CD4-positive, alpha-beta T cell treated with Interleukin-6 at 100 ng/mL for 8 hours (primary cell): ENCODE data around the gene NTN4.
"Not testable (repeated sequence)": the region's sequence is repeated elsewhere in the genome, so short reads cannot be mapped to it uniquely, and the experiment has no call there.

ENCODE experiments used
- DNase-seq: peaks from one replicate; pipeline ENCODE4 v3.0.0-alpha.2; 2020; ENCODE audit warnings: mixed read lengths, low spot score

NTN4 gene

DNA sequence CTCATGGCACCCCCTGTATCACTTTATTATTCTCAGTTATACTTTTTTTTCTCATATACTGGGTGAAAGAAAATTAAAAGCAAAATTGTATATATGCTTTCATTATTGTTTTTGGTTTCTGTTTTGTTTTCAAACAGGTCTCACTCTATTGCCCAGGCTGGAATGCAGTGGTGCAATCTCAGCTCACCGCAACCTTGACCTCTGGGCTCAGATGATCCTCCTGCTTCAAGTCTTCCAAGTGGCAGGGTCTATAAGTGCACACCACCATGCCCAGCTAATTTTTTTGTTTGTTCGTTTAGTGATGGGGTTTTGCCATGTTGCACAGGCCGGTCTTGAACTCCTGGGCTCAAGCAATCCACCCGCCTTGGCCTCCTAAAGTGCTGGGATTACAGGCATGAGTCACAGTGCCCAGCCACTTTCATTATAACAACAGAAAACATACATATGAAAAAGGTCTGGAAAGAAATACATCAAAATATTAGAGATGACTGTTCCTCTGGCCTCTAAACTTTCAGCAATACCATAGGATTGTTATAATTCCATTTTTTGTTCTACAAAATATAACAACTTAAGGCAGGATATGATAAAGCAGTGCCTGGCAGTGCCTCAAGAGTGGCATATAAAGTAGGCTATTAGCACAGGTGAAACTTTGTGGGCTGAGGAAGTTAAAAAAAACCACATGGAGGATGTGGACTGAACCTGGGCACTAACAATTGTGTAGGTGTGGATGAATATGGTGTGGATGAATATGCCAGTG is 5.8 kb upstream of the NTN4 start:
- DNase-seq: no peak

DNA sequence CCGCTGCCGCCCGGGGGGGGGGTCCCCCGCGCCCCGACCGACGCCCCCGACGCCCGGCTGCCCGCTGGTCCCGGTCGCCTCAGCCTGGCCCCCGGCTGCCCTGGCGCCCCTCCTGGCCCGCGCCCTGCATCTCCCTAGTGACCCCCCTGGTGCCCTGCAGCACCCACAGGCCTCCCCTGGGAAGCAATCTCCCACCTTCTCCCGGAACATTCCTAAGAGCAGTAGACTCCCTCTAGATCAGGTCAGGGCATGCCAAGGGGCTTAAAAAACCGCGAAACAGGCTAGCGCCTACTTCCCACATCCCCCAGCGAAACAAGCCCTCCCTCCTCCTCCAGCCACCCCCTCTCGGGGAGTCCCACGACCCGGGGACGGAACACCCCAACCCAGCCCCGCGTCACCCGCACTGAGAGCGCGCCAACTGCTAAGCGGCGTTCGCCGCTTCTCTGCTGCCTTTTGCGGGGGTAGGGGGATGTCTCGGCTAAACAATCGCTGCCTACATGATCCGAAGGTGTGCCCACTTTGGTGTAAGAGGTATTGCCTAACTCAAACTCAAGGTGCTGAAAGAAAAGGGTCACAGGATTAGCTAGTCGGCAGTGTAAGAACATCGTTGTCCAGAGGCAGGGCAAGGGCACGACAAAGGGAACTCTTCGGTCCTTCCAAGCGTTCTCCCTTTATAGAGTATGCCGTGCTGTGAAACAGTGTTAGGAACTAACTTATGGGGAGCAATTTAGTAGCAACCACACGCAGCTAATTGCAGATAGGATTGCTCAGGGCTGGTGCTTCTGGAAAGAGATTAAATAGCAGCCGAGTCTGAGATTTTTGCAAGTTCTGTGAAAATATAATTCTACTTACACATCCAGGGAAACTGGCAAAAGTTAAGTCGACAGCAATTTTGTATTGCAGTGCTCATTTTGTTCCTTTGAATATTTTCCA is 619 bp upstream of the NTN4 start:
- no peak for DNase-seq

DNA sequence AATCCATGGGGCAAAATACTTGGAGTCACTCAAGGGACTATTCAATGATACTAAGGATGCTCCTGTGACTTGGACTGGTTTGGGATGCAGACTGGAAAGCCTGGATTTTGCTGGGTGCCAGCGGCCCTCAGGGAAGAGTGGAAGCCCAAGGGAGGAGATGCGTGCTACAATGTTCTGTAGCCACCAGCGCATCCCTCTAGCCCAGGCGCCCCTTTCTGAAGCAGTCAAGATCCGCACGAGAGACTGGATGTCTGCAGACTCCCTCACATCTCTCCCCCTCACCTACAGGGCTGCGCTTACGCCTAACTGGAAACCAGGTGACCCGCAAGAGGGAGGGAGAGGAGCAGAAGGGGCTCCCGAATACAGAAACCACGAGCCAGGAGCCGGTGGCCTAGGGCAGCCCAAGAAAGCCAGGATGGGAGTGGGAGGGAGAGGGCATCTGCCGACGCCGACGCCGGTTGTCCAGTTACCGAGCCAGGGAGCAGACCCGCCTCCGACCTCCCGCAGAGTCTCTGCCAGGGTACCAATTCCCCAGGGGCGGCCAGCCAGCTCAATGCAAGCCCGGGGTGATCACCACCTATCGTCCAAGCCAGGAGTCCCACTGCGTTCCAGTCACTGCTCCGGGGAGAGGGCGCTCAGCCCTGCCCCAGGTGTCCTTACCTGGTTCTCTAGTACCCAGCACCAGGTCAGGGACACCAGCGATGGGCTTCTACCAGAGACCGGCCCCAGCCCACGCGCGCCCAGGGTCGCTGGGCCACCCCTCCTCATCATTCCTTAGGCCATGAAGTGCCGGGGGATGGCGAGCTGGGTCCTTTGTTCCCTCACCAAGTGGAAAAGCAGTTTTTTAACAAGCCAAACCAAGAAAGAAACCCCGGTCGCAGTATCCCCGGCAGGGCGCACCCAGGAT is 1.2 kb downstream of the NTN4 start:
- no peak for DNase-seq

DNA sequence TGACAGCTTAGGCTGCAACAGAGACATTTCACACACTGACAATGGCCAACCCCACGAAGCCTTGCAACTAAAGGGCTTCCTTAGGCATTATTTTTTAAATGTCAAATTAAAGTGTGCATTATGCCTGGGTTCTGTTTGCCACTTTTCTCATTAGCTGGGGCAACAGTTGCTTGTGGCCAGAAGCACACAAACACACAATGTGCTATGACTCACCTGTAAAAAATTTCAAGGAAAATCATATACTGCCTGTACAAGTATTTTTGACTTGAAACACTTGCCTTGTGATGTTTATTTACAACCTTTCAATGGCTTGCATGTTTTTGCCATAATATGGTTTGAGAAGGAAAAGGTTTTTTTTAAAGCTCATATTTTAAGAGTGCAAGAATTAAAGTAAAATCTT is 1.9 kb downstream of the NTN4 start:
- no peak for DNase-seq

DNA sequence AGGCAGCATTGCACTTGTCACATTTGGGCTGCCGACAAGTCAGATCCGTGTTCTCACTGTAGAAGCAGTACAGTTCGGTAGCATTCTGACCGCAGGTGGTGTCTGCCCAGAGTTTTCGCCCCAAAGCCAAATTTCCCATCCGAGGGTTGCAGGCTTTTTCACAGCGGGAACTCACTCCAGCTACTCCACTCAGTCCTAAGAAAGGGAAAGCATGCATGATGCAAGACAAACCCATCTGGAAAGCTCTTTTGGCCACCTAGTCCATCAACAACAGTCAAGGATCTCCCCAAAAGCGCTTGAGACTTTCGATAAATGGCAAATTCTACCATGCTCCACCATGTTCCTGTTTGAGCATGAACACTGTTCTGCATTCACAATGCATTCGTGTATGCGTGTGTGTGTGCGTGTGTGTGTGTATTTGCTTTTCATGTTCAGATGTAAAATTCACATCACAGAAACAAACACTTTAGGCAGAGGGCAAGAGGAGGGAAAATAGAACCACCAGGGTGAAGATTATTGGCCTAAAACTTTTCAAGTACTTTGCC is 3.2 kb downstream of the NTN4 start:
- no peak for DNase-seq

DNA sequence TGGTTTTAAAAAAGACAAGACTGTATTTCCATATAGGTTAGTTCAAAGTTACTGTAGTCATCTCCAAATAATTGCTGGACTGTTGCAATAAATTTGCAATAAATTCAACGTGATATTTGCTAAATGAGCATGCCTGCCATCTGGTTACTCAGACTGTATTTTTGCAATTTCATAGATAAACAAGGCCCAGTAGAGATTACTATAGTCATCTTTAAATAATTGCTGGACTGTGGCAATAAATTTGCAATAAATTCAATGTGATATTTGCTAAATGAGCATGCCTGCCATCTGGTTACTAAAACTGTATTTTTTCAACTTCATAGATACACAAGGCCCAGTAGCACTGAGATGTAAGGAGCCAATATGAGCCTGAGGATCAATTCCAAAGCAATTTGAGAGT is 5.6 kb downstream of the NTN4 start:
- no peak for DNase-seq

DNA sequence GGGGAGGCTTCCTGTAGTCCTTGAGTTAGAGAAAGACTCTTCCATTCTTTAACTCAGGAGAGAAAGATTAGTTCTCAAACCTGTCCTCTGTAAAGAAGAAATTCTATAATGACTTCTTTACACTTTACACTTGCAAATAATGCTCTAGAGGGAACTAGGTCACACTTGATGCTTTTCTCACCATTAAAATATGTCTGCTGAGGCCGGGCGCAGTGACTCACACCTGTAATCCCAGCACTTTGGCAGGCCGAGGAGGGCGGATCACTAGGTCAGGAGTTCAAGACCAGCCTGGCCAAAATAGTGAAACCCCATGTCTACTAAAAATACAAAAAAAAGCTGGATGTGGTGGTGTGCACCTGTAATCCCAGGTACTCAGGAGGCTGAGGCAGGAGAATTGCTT is 6.3 kb downstream of the NTN4 start:
- no peak for DNase-seq

DNA sequence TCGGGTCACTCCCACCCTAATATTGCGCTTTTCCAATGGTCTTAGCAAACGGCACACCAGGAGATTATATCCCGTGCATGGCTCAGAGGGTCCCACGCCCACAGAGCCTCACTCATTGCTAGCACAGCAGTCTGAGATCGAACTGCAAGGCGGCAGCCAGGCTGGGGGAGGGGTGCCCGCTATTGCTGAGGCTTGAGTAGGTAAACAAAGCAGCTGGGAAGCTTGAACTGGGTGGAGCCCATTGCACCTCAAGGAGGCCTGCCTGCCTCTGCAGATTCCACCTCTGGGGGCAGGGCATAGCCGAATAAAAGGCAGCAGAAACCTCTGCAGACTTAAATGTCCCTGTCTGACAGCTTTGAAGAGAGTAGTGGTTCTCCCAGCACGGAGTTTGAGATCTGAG is 15.1 kb downstream of the NTN4 start:
- DNase-seq: not testable (repeated sequence)

DNA sequence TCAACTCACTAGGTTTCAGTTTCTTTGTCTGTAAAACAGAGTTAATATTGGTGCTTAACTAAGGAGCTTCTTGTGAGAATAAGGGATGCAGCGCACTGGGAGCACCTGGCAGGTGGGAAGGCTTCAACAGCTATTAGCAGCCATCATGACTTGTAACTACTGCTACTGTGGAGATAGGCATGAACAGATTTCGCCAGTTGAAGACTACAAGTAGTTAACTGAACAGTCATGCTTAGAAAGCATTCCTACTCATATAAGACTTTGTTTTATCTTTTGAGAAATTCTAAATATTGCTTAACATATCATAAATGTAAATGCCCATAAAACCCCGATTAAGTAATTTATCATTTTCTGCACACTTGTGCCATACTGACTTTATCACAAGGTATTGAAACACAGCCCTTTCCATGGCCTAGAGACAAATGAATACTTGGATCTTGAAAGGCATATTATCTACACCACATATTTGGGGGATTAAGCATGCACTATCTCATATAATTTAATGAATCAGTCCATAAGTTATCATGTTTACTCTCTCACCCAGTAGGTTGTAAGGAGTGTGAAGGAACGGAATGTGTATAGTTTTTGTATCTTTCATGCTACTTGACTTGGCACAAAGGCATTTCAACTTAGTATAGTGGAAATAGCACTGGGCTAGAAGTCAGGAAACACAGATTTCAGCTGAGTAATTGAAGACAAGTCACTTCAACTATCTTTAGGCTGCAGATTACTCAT is 16.1 kb downstream of the NTN4 start:
- DNase-seq: no peak

DNA sequence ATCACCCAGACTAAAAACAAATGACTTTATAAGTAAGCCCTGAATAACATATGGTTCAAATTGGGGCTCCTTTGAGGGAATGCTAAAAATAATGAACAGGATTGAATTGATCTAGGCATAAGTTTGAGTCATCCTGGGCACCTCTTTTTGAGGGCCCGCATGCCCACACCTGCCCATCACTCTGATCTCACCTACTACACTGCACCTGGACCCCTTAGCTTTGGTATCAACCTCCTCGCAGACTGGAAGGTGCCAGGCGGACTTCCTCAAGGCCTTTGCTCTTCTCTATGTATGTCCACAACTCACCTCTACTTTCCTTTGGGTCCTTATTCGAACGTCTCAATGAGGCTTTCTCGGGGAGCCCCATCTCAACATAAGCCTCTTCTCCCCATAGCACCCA is 17.2 kb downstream of the NTN4 start:
- no peak for DNase-seq

DNA sequence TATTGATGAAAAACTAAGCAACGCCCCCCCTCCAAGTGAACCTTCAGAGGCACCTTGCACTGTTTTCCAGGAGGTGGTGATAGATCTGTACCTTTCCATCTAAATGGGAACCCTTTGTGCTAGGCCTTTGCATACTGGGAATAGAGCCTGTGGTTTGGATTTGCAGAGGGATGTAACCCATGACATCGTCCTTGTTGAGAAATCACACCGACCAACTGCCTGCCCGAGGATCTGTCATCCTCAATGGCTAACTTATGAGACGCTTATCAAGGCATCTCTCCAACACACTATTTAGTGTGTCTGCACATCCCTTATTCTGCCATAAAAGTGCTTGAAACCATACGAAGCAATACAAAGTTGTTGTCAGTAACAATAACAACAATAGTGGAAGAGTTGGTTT is 22.9 kb downstream of the NTN4 start:
- DNase-seq: no peak

DNA sequence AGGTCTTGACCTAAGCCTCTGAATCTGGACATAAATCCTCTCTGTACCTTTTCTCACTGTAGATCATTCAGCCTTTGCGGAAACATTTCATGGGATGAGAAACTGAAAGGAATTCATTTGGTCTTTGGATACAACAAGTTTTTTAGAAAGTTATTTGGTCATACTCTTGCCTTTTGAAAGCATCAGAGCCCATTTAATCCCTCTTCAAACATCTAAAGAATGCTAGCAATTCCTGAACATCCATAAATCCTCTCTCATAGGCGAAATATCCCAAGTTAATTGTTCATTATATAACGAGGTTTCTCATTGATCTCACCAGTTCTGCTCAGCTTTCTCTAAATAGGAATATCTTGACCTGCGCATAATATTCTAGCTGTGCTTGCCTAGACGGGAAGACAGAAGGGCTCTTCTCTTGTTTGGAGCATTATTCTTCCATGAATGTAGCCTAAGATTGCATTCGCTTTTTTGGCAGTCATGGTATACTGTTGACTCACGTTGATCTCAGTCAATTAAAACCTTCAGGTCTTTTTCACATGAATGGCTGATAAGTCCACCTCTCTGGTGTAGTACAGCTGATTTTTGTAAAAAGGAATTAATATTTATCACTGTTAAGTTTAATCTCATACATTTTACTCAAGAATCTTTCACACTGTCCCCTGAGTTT is 24.1 kb downstream of the NTN4 start:
- DNase-seq: no peak

DNA sequence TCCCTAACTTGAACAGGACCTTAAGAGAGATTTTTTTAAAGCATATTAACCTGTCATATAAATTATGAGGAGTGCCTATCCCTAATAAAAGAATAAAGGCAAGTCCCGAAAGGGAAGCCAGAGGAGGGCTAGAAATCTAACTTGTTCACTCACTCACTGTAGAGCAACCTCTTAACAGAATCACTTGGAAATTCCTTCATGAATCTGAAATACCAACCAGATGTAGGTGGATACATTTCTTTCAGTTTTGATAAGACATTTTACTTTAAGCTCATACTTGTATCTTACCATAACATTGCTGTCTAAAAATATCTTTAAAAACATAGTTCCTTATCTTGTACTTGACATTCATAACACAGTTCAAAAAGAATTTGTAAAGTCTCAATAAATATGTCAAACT is 25.7 kb downstream of the NTN4 start:
- no peak for DNase-seq

DNA sequence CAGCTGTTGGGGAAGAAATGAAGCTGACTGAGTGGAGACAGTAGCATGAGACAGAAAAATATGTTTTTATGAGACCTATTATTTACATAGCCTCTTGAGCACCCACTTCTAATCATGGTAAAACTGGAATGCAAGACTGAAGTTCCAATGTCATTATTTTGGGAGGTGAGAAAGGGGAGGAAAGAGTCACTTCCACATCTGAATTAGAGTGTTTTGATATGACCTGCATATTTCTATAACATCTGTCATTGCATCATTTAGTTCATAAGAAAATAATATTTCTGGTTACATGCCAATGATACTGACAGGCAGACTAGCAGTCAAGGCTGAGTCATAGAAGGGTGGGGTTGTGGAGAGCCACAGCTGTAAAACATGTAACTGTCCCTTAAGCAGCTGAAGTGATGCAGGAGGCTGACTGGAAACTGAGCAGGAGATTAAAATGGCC is 26.7 kb downstream of the NTN4 start:
- DNase-seq: no peak

DNA sequence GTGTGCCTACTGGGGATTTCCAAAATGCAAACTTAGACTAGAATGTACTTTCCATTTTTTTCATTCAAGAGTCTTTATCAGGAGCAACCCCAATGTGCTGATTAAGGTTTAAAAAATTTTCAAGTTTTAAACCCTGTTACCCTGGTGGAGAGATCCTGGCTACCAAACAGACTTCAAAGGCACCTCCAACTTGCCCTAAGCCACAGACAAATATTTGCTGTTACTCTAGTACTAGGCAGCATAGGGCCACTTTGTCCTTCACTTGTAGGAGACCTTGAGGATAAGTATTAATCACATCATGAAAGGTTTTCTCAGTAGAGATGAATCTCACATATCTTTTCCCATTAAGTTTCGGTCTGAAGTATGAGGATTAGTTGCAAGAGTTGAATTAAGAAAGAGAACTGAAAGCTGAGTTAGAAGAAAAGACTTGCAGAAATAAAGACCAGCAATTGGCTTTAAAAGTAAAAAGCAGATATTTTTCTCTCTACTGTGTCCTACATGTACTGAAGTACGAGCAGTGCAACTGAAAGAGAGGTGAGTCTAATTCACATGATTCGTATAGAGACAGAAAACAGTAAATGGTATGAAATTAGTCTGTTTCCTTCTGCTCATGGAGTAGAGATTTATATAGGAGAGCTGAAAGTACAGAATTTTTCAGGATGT is 28.3 kb downstream of the NTN4 start:
- DNase-seq: no peak

DNA sequence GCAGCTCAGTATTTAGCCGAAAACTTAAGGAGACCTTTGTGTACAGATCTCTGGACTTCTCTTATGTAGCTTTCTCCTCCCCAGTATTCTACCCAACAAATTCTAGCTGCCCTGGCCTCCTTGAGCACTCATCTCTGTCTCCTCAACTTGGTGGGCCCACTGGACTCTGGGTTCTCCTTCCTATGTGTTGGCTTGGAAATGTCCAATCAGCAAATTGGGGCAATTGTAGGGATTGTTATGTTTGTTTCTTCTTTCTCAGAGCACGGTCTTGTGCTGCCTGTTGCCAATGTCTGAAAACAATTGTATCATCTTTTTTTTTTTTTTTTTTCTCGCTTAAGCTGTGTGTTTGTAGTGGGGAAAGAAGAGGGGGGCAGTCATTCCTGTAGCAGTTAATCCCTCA is 30.2 kb downstream of the NTN4 start:
- DNase-seq: no peak

DNA sequence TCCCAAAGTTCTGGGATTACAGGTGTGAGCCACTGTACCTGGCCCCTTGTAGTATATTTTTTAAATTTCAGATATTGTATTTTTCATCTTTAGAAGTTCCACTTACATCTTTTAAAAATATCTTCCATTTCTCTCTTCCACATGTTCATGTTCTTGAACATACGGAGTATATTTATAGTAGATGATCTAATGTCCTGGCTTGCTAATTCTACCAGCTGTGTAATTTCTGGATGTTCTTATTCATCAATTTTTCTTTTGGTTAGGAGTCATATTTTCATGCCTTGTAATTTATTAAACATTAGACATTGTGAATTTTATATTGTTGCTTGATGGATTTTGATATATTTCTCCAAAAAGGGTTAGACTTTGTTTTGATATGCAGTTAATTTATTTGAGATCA is 30.8 kb downstream of the NTN4 start:
- DNase-seq: no peak

DNA sequence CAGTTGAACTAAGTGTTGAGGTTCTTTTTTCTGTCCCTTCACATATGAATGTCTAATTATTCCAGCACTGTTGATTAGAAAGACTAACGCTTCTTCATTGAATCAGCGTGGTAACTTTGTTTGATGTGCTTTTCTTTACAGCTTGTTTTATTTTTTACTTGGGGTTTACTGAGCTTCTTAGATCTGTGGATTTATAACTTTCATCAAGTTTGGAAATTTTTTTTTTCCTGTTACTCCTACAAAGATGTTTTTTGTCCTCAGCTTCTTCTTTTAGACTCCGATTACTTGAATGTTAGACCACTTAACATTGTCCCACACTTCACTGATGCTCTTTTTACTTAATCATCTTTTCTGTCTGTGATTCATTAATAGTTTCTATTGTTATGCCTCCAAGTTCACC is 31.5 kb downstream of the NTN4 start:
- DNase-seq: no peak

DNA sequence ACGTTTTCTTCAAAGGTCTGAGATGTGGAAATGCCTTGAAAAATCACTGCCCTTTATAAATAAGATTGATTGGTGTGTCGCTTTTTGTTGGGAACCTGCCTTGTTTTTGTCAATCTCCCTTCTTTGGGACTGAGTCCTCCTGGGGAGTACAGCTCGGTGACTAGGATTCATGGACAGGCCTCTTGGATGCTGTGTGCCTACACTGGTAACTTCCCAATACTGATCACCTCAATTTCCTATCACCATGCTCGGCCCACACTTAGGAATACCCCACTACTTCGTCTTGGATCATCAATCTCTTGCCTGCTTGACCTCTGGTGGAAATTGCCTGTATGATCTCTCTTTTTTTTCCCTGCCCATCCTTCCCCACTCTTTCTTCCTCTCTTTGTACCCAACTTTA is 34.2 kb downstream of the NTN4 start:
- no peak for DNase-seq

DNA sequence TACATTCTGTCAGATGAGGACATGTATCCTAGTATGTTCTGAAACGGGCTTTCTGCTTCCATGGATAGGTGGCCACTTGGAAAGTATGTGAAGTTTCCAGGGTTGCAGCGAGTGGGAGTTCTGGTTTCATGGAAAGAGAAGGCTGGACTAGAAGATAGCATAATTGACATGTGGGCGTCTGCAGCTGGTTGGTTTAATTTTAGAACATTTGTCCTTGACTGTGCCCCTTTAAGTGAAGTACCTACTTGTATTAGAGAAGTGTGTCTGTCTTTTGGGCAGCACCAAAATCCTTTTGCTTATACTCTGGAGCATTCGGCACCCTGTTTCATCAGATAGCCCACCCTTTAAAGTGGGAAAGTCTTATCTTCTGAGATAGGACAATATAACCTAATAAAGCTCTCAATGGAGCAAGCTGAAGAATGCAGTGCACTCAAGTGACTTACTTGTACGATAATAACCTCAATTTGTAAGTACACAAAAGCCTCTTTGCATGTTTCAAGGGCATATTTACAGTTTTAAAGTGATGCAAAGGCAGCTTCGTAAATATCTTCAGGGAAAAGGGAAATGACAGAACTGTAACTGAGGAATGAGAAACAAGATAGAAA is 35.2 kb downstream of the NTN4 start:
- no peak for DNase-seq
